ENCODE measurements around the gene KRT17. TPM values are rescaled to one million over a fixed set of nuclear protein-coding genes. Genes with fewer than 3 reads are reported as not detected.
"Not testable (repeated sequence)": the region's sequence is repeated elsewhere in the genome, so short reads cannot be mapped to it uniquely, and the experiment has no call there.

KRT17 gene
- polyA plus RNA-seq, 1 donor, result 1.1 TPM

DNA sequence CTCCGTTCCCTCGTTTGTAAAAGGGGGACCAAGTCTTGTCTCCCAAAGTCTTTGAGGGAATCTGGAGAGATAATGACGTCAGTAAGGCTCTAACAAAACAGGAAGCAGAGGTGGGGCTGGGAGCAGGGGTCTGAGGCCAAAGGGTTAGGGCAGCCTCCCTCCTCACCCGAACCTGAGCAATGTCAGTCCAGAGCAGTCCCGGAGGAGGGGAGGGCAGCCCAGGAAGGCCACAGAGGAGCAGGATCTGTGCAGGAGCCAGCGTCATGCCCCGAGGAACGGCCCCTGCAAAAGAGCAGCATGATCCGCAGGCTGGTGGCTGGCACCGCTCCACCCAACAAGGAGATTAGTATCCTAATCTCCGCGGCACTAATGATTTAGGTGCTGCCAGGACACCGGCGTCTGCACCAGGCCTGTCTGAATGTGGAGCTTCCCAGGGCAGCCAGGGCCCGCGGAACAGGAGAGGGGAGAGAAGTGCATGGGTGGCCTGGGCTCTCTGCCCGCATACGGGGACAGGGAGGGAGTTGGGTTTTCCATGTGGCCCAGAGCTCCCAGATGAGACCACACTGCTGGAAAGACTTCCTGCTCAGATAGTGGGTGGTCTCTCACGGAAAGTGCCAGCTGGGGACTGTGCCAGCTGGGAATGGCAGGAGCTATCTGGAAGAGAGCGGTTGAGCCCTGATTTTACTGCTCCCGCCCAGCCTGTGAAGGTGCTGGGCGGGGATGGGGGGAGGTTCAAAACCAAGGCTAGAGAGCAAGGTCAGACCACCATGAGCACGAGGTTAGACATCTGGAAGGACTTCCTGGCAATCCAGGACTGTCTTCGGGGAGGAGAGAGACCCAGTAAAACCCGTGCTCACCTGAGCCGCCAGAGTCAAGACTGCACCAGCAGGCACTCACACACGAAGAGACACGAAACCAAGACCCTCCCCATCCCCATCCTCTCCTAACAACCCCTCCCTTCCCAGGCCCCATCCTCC lies 11.0 kb upstream of the KRT17 start:
- no peak for DNase-seq

DNA sequence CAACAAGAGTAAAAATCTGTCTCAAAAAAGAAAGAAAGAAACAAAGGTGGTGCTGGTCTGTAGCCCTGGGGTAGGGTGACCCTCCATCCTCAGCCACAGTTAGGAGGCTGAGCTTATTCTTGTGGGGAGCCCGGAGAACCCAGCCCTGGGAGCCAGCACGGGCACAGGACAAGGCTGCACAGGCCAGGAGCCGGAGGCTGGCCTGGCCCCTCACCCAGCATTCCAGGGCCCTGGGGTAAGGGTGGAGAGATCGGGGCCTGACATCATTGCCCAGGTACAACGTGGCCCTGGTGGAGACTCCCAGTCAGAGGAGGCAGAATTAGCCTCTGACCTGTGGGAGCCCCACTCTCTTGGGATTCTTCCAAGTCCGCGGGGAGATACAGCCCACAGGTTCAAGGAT lies 10.3 kb upstream of the KRT17 start:
- no peak for DNase-seq

DNA sequence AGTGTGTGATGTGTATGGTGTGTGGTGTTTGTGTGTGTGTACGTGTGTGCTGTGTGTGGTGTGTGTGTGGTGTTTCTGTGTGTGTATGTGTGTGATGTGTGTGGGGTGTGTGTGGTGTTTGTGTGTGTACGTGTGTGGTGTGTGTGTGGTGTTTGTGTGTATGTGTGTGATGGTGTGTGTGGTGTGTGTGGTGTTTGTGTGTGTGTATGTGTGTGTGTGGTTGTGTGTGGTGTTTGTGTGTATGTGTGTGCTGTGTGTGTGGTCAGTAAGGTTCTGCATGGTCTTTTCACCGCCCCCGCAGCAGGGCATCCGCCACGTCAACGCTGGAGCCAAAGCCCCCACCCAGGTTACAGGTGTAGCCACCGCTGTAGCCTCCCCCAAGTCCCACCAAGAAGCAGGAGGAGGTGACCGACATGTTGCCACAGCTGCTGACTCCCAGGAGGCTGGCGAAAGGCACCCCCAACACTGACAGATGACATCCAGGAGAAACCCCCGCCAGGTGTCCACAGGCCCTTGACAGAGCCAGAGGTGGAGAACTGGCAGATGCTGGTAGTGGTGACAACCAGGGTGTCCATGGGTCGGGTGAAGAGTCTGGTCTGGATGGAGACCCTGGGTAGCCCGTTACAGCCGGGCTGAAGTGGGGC lies 9.3 kb upstream of the KRT17 start:
- DNase-seq, result no peak

DNA sequence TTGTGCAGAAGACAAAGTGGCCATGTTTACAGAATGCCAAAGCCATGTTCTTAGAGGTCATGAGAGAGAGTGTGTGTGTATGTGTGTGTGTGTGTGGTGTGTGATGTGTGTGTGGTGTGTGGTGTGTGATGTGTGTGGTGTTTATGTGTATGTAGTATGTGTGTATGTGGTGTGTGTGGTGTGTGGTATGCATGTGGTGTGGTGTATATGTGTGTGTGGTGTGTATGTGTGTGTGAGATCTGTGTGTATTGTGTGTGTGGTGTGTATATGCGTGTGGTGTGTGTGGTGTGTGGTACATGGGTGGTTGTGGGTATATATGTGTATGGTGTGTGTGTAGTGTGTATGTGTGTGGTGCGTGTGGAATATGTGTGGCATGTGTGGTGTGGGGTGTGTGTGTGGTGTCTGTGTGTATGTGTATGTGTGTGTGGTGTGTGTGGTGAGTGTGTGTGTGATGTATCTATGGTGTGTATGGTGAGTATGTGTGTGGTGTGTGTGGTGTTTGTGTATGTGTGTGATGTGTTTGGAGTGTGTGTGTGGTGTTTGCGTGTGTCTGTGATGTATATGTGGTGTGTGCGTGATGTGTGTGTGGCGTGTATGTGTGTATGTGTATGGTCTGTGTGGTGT lies 8.2 kb upstream of the KRT17 start:
- DNase-seq, result no peak

DNA sequence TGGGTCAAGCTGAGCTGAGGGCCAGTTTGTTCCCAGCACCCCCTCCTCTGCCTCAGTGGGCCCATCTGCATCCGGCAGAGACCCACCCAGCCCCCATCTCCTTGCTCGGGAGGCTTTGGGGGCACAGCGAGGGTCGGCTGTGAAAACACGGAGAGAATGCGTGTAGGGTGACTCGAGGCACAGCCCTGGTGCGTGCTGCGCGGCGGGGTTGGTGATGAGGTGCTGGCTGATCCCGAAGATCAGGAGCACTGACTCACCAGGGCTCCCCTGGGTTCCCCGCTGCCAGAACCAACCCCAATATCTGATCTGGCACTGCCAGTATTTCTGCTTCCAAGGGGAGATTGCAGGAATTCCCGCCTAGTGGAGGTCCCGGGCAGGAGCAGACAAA lies 7.5 kb upstream of the KRT17 start:
- no peak for DNase-seq

DNA sequence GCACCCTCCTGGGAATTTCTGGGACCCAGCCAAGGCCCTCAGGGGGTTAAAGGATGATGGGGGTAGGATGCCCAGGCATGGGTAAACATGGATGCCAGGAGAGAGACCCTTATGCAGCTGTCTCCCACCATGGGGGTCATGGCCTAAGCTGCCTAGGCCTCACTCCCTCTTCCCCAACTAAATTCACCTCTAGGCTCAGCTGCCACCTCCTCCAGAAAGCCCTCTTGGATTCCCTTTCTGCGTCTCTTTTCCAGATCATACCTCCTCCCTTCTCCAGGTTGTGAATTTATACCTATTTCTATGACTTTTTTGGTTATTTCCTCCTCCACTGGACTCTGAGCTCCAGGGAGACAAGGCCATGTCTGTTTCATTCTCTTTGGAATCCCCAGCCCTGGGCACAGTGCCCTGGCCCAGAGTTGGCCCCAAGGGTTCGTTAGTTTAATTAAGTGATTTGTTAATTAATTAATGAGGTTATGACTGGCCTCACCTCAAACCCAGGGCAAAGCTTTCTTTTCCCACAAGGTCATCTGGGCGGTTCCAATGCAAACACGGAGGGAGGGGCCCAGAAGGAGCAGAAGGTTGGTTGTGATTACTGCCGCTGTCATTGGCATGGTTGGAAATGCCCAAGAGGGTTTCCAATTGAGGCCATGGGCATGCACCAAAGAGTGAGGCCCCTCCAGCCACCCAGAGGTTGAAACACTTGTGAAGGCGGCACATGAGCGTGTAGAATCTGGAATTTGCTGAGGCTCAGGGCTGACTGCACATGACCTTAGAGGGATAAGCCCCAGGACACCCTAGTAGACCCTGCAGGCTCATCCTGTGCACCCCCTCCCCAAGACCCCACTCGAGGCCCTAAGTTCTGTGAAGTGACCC lies 6.9 kb upstream of the KRT17 start:
- DNase-seq, result no peak

DNA sequence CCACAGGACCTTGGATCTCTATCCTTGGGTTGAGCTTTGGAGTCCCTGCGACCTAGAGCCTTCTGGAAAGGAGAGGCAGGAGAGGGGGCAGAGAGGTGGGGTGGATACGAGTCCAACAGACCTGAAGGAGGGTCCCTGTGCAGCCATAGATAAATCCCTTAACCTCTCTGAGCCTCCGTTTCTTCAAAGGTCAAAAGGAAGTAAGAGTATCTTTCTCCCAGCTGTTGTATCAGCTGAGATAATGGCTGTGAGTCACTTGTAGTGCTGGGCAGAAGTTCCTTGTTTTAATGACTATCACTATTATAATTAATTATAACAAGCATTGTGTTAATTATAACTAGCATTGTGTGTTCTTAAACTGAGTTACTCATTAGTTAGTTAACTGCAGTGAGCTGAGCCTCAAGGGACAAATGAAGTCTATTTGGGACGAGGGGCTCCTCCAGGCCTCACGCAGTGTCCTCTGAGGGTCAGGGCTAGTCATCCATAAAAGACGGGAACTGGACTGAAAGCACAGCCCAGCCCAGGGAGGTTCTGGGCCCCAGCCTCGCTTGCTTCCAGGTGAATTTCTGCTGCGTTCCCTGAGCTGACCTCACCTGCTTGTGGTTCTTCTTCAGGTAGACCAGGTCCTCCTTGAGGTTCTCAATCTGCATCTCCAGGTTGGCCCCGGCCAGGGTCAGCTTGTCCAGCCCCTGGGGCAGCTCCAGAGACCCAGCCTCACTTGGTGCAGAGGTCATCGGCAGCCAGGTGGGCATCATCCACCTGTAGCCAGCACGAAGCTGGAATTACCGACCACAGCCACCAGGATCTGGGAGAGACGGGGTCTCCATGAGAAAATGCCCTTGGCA lies 5.7 kb upstream of the KRT17 start:
- DNase-seq, result no peak

DNA sequence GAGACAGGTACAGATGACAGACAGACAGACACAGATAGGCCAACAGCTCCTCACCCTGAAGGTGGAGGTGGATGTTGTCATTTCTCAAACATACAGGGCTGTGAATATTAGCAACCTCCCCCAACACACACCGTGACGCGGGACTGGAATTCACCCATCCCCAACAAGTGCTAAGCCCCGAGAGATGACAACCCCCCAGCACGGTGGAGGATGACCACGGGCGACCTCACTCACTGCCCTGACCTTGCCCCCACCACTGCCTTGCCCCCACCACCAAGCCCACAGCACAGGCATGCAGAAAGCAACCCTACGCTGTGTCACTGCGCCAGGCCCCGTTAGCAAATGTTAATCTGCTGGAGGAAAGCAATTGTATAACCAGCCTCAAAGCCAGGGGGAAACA lies 4.9 kb upstream of the KRT17 start:
- no peak for DNase-seq

DNA sequence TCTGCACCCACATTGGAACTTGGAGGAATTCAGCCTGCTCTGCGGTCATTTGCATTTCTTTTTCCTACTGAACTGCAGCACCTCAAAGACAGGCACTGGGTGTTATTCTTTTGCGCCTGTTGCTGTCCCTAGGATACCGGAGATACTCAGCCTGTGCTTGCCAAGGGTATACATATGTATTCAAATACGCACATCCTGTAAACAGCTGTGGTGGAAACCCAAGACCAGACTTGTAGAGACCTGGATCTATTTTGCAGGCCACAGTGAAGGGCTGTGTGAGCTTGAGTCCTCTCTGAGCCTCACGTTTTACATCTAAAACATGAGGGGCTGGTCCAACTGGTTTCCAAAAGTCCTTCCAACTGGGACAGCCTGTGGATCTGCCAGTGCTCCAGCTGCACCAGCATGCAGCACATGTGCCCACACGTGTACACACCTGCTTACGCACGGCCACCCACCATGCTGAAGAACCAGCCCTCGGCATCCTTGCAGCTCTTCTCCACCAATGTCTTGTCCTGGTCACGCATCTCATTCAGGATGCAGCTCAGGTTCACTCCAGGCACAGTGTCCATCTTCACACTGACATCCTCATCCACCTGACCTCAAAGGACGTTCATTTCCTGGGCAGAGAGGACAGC lies 4.4 kb upstream of the KRT17 start:
- not testable (repeated sequence) for DNase-seq

DNA sequence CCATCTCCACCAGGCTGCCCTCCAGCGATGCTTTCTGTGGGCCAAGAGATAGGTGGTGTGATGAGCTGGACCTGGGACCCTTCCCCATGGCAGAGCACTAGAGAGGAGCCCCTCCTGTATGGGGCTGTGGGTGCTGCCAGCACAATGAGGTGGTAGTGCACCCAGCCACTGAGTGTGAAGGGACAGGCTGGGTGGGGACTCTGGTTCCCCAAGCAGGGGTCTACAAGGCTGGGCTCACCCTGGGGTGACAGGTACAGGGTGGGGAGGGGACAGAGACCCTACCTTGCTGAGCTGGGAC lies 3.6 kb upstream of the KRT17 start:
- not testable (repeated sequence) for DNase-seq

DNA sequence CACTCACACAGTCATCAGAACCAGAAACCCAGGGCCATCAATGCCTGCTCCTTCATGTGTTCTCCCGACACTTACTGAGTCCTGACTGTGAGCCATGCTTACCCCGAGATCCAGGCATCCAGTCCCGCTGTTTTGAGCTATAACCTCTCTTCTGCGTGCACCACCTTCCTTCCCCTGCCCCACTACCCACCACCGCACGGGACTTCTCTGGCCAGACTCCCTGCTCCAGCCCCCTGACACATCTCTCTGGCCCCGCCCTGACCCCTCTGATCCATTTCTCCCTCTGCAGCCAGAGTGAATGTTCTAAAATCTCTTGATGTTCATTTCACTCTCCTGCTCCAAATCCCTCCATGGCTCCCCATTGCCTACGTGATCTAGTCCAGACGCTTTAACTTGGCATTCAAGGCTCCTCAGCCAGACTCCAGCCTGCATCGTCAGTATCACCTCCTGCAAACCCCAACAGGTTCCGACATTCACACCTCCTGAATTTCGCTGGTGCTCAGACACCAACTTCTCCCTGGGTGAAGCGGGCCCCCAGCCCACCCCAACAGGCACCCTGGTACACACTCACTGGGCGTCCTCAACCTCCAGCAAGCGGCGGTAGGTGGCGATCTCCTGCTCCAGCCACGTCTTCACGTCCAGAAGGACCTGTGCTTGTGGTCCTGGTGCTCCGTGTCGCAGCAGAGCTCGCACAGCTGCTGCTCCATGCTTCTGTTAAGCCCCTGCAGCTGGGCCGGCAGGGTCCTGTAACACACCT lies 3.1 kb upstream of the KRT17 start:
- DNase-seq, result no peak

DNA sequence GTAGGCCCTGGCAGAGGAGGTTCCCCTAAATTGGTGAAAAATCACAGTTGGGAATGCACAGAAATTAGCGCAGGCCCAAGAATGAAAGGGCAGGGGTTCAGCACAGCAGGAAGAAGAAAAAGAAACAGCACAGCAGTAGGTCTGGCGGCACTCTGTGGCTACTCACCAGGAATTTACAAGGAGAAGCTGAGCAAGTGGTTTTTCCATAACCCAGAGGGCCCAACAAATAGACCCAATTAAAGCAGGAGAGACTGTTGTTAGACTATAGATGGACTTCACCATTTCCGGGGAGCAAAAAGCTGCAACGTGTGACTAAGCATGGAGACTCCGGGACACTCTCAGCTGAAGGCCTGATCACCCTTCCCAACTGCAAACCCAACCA lies 2.5 kb upstream of the KRT17 start:
- DNase-seq, result not testable (repeated sequence)

DNA sequence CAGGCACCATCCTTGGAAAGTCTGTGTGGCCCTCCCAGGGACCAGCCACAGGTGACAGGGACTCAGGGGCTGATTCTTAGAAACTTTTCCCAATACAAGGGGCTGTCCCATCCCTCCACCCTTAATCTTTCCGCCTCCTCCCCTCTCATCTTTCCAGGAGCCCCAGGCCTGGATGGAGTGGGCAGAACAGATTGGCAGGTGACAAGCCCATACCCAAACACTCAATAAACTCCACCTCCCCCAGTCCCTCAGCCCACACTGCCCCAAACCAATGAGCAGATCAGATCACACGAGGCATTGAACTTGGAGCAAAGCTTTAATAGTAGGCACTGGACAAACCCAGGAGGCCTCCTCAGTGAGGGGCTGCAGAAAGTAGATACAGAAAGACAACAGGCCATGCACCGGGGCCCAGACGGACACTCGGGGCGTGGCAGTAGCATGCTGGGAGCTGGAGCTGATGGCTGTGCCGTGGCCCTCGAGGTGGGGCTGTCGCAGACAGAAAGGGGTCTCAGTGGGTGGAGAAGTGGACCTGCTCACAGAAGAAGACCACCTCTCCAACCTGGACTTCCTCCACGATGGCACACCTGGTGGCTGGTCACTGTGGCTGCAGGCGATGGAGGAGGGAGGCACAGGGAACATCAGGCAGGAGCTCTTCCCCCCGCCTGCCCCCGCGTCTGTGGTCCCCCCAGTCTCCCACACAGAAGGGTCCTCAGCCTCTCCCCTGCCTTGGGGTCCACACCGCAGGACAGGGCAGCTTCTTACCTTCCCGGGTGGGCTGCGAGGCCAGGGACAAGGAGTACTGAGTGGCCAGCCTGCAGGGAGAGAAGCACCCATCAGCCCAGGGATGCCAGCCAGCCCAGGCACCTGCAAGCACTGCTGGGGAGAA lies 1.9 kb upstream of the KRT17 start:
- DNase-seq, result not testable (repeated sequence)

DNA sequence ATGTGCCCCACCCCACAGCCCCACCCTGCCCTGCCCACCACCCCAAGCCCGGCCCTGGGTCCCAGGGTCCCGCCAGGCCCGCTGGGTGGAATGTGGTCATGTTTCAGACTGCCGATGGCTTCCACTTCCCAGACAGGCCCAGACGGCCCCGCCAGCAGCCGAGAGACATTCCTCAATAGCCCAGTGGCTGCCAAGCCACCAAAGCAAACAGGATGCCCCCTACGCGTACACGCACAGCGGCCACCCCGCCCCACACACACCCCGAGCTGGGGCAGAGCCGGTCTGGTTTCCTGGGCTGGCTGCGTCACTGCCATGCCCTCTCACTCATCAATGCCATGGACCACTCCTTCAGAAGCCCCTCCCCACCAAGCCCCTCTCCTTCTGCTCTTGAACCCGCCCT lies 1.2 kb upstream of the KRT17 start:
- no peak for DNase-seq

DNA sequence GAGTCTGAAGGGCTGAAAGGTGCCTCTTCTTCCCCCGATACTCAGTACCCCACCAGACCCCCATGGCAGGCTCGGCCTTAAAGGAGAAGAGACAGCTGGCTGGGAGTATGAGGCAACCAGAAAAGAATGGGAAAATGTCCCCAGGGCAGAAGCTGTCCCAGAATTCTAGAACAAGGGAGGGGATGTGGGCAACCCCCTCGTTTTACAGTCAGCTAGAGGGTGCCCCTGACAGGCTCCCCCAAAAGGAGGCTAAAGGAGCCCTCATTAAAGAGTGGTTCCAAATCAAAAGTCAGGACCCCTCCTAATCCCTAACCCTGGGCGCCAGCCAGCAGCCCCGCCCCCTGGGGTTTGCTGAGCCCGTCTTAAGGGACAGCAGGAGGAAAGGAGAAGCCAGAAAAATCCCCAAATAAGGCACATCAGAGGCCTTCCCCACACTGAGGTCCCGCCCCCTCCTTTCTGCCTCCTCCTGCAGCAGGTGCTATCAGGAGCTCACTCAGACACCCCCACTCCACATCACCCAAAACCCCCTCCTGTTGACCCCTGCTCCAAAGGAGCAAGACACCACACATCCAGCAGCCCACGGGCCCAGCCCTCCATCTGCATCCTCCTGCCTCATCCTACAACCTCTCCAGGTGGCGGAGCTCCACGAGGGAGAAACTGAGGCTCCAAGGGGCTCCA lies 1.1 kb downstream of the KRT17 start:
- DNase-seq, result not testable (repeated sequence)

DNA sequence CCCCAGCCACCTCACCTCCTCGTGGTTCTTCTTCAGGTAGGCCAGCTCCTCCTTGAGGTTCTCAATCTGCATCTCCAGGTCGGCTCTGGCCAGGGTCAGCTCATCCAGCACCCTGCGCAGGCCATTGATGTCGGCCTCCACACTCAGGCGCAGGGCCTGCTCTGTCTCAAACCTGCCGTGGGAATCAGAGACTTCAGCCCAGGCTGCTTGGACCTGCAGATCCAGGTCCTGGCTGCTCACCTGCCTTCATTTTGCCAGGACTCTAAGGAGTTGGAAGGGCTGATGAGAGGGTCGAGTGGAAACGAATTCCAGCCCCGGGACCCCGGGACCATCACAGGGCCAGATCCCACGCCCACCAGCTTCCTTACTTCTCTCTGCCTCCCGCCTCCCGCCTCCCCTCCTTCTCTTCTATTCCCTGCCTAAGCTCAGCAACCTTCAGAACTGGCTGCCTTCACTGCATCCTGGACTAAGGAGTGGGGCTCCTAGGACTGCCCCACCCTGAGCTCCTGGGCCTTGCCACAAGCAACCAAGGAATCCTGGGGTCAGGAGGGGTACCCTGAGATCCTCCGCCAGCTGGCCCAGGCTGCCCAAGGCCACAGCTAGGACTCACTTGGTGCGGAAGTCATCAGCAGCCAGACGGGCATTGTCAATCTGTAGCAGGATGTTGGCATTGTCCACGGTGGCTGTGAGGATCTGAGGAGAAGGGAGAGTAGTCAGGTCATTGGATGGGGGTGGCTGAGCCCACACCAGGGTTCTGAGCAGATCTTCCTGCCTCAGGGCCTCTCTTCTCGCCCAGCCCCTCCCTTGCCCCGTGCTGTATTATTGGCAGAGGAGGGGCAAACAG lies 1.8 kb downstream of the KRT17 start:
- DNase-seq, result not testable (repeated sequence)

DNA sequence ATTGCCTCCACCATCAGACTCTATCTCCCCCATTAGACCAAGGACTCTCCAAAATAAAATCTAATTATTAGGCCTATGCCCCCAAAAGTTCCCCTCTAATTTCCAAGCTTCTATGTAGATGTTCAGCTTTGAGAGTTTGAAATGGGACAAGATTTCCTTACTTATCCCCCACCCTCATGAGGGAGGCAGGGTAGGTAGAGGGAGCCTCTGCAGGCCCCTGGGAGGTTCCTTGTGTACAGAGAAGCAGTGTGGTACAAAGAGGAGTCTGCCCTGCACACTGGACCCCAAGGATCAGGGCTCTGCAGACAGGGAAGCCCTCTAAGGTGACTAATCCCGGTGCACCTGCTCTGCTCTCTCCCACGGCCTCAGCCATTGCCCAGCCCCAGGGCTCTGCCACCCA lies 2.5 kb downstream of the KRT17 start:
- no peak for DNase-seq
